Endothelial cell of umbilical vein (primary cell): ENCODE results near the gene SHMT1. TPM values are rescaled to one million over a fixed set of nuclear protein-coding genes. Genes with fewer than 3 reads are reported as not detected.
A peak's percentile ranks its signal among the peaks of the same experiment; 100 is the strongest.

ENCODE experiments used
- BruUV-seq: library from RNA; stranded (reverse); fragments of 400-500 nt; replicated peaks from 2 replicates; lab custom pipeline; 2021; lab: Mats Ljungman, UMichigan
- CTCF ChIA-PET: fragments of 300-600, 350-600 bp; sonication (Branson Sonifier 250); formaldehyde crosslinking; loops from one replicate; lab custom pipeline; 2021; ENCODE audit warnings: antibody characterized with exemption, inconsistent platforms; lab: Charles Lee
- POLR2A ChIA-PET: fragments of 300-600, 350-600 bp; sonication (Branson Sonifier 250); formaldehyde crosslinking; loops from one replicate; lab custom pipeline; 2021; ENCODE audit warnings: antibody characterized with exemption, inconsistent platforms; lab: Charles Lee
- DNase-seq: peaks from one replicate; pipeline ENCODE4 v3.0.0-alpha.2; 2011; ENCODE audit warnings: low read depth, low spot score
- FAIRE-seq: peaks from 2 replicates; lab custom pipeline; 2011; peaks lifted over from hg19 to GRCh38; lab: Jason Lieb, UNC
- H2AFZ ChIP-seq: 2 replicates; pipeline ENCODE4 v1.6.0; 2012; ENCODE audit warnings: low read depth, low read length, control low read depth, inconsistent platforms
- H3K27ac ChIP-seq: 2 replicates; pipeline ENCODE4 v1.5.1; 2011; ENCODE audit warnings: low read depth, mild to moderate bottlenecking, control low read depth, low read length, moderate library complexity; ENCODE audit not compliant: insufficient read depth
- H3K27me3 ChIP-seq, 2 experiments: 2 replicates each; pipeline versions ENCODE4 v1.6.0 to v1.6.1; 2011; ENCODE audit warnings: low read length in 2 of 2, mixed read lengths in 1 of 2; ENCODE audit not compliant: control insufficient read depth in 2 of 2, insufficient read depth in 2 of 2
- H3K36me3 ChIP-seq, 2 experiments: 2 replicates in 1 of 2; 3 replicates in 1 of 2; pipeline ENCODE4 v1.5.1; 2011; ENCODE audit warnings: low read length in 2 of 2, mild to moderate bottlenecking in 1 of 2, moderate library complexity in 1 of 2; ENCODE audit not compliant: control insufficient read depth in 2 of 2, insufficient read depth in 2 of 2; ENCODE audit errors: extremely low read depth in 1 of 2
- H3K4me1 ChIP-seq: 3 replicates; pipeline ENCODE4 v1.5.1; 2011; ENCODE audit warnings: mild to moderate bottlenecking, low read length; ENCODE audit not compliant: control insufficient read depth, insufficient read depth; ENCODE audit errors: extremely low read depth
- H3K4me2 ChIP-seq: 2 replicates; pipeline ENCODE4 v1.6.1; 2011; ENCODE audit warnings: low read length, control low read depth, mixed read lengths; ENCODE audit not compliant: insufficient read depth
- H3K4me3 ChIP-seq, 3 experiments: fragments of 200-600 bp in 1 of 3; sonication (generic), shearing (Covaris generic) in 1 of 3; replicated peaks in 1 of 3; 2 replicates each; pipeline ENCODE4 v1.5.1; 2011 to 2016; ENCODE audit warnings: control low read depth in 3 of 3, low read length in 3 of 3, mild to moderate bottlenecking in 2 of 3, inconsistent platforms in 1 of 3, low read depth in 1 of 3, moderate library complexity in 1 of 3; ENCODE audit not compliant: insufficient read depth in 1 of 3
- H3K79me2 ChIP-seq: 2 replicates; pipeline ENCODE4 v1.6.0; 2012; ENCODE audit warnings: low read length, inconsistent platforms; ENCODE audit not compliant: control insufficient read depth, insufficient read depth
- H3K9ac ChIP-seq: replicated peaks from 2 replicates; pipeline ENCODE3; 2011; ENCODE audit warnings: low read length, control low read depth; ENCODE audit not compliant: insufficient read depth; ENCODE audit errors: extremely low read depth
- H3K9me1 ChIP-seq: replicated peaks from 3 replicates; pipeline ENCODE4 v1.6.0; 2011; ENCODE audit warnings: mild to moderate bottlenecking, low read length; ENCODE audit not compliant: control insufficient read depth, insufficient read depth; ENCODE audit errors: extremely low read depth
- H3K9me3 ChIP-seq: replicated peaks from 2 replicates; pipeline ENCODE4 v1.5.1; 2012; ENCODE audit warnings: low read length, inconsistent platforms; ENCODE audit not compliant: control insufficient read depth, insufficient read depth
- H4K20me1 ChIP-seq: replicated peaks from 2 replicates; pipeline ENCODE3; 2011; ENCODE audit warnings: mild to moderate bottlenecking, low read length; ENCODE audit not compliant: control insufficient read depth, insufficient read depth; ENCODE audit errors: extremely low read depth
- CTCF ChIP-seq, 2 donors: IDR thresholded peaks; 1 replicate in 1 of 2; 2 replicates in 1 of 2; pipeline ENCODE4 v1.5.1; 2011; ENCODE audit warnings: low read length in 2 of 2, mild to moderate bottlenecking in 2 of 2, moderate library complexity in 2 of 2, control low read depth in 1 of 2, inconsistent platforms in 1 of 2, low read depth in 1 of 2; ENCODE audit not compliant: insufficient read depth in 1 of 2; ENCODE audit errors: extremely low read depth in 1 of 2
- EZH2 ChIP-seq: IDR thresholded peaks from 2 replicates; pipeline ENCODE4 v1.6.1; 2012; ENCODE audit warnings: borderline replicate concordance, low read depth, mild to moderate bottlenecking, moderate library complexity, low read length, inconsistent platforms; ENCODE audit not compliant: severe bottlenecking
- FOS ChIP-seq: IDR thresholded peaks from 2 replicates; pipeline ENCODE4 v1.6.1; 2011; ENCODE audit warnings: mild to moderate bottlenecking, low read length, moderate library complexity, borderline replicate concordance; ENCODE audit not compliant: insufficient read depth
- GATA2 ChIP-seq: IDR thresholded peaks from 2 replicates; pipeline ENCODE4 v1.7.0; 2011; ENCODE audit warnings: low read depth, mild to moderate bottlenecking, moderate library complexity, mixed read lengths, low read length; ENCODE audit not compliant: insufficient read length, insufficient read depth
- JUN ChIP-seq: IDR thresholded peaks from 2 replicates; pipeline ENCODE4 v1.6.1; 2011; ENCODE audit warnings: borderline replicate concordance, low read depth; ENCODE audit not compliant: insufficient read length, insufficient read depth
- MAX ChIP-seq: IDR thresholded peaks from 2 replicates; pipeline ENCODE4 v1.6.1; 2011; ENCODE audit not compliant: insufficient read depth, insufficient read length
- MYC ChIP-seq: IDR thresholded peaks from one replicate; pipeline ENCODE4 v1.6.1; 2011; ENCODE audit warnings: mild to moderate bottlenecking, low read depth, low read length
- POLR2A ChIP-seq: IDR thresholded peaks from 2 replicates; pipeline ENCODE4 v1.6.1; 2012; ENCODE audit warnings: low read depth, mild to moderate bottlenecking, control low read depth, low read length
- POLR2AphosphoS5 ChIP-seq: IDR thresholded peaks from 2 replicates; pipeline ENCODE4 v1.6.1; 2012; ENCODE audit warnings: low read depth, mild to moderate bottlenecking, control low read depth, low read length, moderate library complexity; ENCODE audit not compliant: insufficient read depth
- dilution Hi-C: fragments of 300-500 bp; cut with MboI; formaldehyde crosslinking; loops from one replicate; pipeline ENCODE4 v1.15.0; 2019; ENCODE audit warnings: low sequenced_read_pairs; ENCODE audit not compliant: extremely low pct_ligation_motif_present
- intact Hi-C: fragments of 100-400 bp; cut with micrococcal nuclease; formaldehyde crosslinking; loops from one replicate; pipeline ENCODE4 v1.10.0; 2022
- polyA plus RNA-seq, 4 experiments: library from polyadenylated mRNA; depleted of rRNA in 3 of 4; stranded (reverse) in 3 of 4; unstranded in 1 of 4; fragments of >200 nt; gene quantifications; 2 replicates each; pipeline versions ENCODE4 v1.2.1 to v1.2.3, GENCODE V29; 2011 to 2012; ENCODE audit warnings: missing spikeins in 1 of 4
- total RNA-seq: library from RNA; stranded (reverse); gene quantifications from 2 replicates; pipeline ENCODE4 v1.2.3, GENCODE V29; 2021

Gene SHMT1
- total and polyA plus RNA-seq, 2 donors (not counting 3 experiments of a cell fraction or from before 2014, with no cell fraction given), result 18.9 to 27.6 TPM

- H3K4me1 ChIP-seq, result peaks cover 26% of the 10 kb centered on the region
- H3K9me1 ChIP-seq, result no peaks in the 10 kb centered on the region
- peak overlapping the region; percentile 71 for H3K4me2 ChIP-seq
- ChIA-PET POLR2A (interaction anchor here (0.6 kb wide), 1 partner anchor 281 kb away, joined by 5 read pairs; no protein-coding TSS in a partner anchor), CTCF (interaction anchor here (1.2 kb wide), 1 partner anchor 13 kb away, joined by 3 read pairs; no protein-coding TSS in a partner anchor)
- peak; percentile 38 for FAIRE-seq
- no peaks in the 10 kb centered on the region for H4K20me1 ChIP-seq
- TF ChIP-seq MAX, result no peak
- H3K27me3 ChIP-seq, result no peaks in the 10 kb centered on the region
- H3K9ac ChIP-seq, result peak overlapping the region; percentile 95
- H3K9me3 ChIP-seq, result no peaks in the 10 kb centered on the region
- peak; percentile 56 for DNase-seq
- H3K4me3 ChIP-seq, result peak overlapping the region; percentile 58 to 78 (median 72)
- H3K79me2 ChIP-seq, result peaks cover 76% of the 10 kb centered on the region
- intact Hi-C loops, result loop anchor here (1.0 to 2.0 kb wide), 3 partner anchors 49 to 89 kb away; partner anchors contain the start of genes LLGL1 and SHMT1
- BruUV-seq, result TSS peak; percentile 44
- H3K36me3 ChIP-seq, result peaks cover 0 to 7% of the 10 kb centered on the region in 2 experiments
- H3K27ac ChIP-seq, result peak overlapping the region; percentile 33
- H2AFZ ChIP-seq, result peak overlapping the region; percentile 87
- dilution Hi-C loops, result no loop called here
Observed at GRCh38 chr17:18314059-18314730, 49.2 kb downstream of the SHMT1 start.

GRCh38 chr17:18309202-18309601 is 54.1 kb downstream of the SHMT1 start:
- no peak overlapping the region for H2AFZ ChIP-seq
- no peak for TF ChIP-seq CTCF (IDR thresholded peaks at IDR 0.05; ENCODE audit: extremely low read depth in 1 of 2, insufficient read depth in 1 of 2, low read depth in 1 of 2, low read length in 2 of 2)
- no peak for TF ChIP-seq POLR2A
- TF ChIP-seq JUN, result no peak
- no peak for TF ChIP-seq EZH2
- TF ChIP-seq MYC, result no peak
- no peak for TF ChIP-seq FOS
- no peak for TF ChIP-seq POLR2AphosphoS5
- no peak for TF ChIP-seq MAX
- TF ChIP-seq GATA2, result no peak
- H4K20me1 ChIP-seq, result no peaks in the 10 kb centered on the region
- H3K9me3 ChIP-seq, result no peaks in the 10 kb centered on the region
- no peak for FAIRE-seq
- no peak overlapping the region for H3K4me2 ChIP-seq
- CTCF ChIA-PET, result no interaction called here
- dilution Hi-C loops (no loop called here), intact Hi-C loops (no loop called here)
- no peak overlapping the region for H3K27ac ChIP-seq
- peaks cover 40% of the 10 kb centered on the region for H3K79me2 ChIP-seq
- DNase-seq, result no peak
- H3K4me3 ChIP-seq, result no peak overlapping the region
- no peaks in the 10 kb centered on the region for H3K27me3 ChIP-seq
- POLR2A ChIA-PET, result no interaction called here
- H3K9me1 ChIP-seq, result no peaks in the 10 kb centered on the region
- no peak overlapping the region for H3K9ac ChIP-seq
- no TSS peak for BruUV-seq
- H3K36me3 ChIP-seq, result peaks cover 4 to 12% of the 10 kb centered on the region in 2 experiments
- H3K4me1 ChIP-seq, result peaks cover 8% of the 10 kb centered on the region
